Fibroblast of villous mesenchyme (primary cell): ENCODE data around the gene PSME2. TPM values are rescaled to one million over a fixed set of nuclear protein-coding genes. Genes with fewer than 3 reads are reported as not detected.
A peak's percentile ranks its signal among the peaks of the same experiment; 100 is the strongest.

Source experiments
- DNase-seq: peaks from one replicate; pipeline ENCODE4 v3.0.0-alpha.2; 2010; ENCODE audit warnings: low read depth
- H3K4me3 ChIP-seq: 2 replicates; pipeline ENCODE4 v1.5.1; 2011; ENCODE audit warnings: low read depth, mild to moderate bottlenecking, low read length
- total RNA-seq: library from RNA; depleted of rRNA; stranded (reverse); fragments of >200 nt; gene quantifications from 2 replicates; pipeline ENCODE4 v1.2.3, GENCODE V29; 2012
- TF ChIP-seq, protein P1 (sequence below): IDR thresholded peaks from 2 replicates; pipeline ENCODE4 v1.5.1; 2012; ENCODE audit warnings: low read depth, mild to moderate bottlenecking, low read length; ENCODE audit not compliant: insufficient read depth

Gene PSME2
- total RNA-seq, 1 donor: 151 TPM

DNA sequence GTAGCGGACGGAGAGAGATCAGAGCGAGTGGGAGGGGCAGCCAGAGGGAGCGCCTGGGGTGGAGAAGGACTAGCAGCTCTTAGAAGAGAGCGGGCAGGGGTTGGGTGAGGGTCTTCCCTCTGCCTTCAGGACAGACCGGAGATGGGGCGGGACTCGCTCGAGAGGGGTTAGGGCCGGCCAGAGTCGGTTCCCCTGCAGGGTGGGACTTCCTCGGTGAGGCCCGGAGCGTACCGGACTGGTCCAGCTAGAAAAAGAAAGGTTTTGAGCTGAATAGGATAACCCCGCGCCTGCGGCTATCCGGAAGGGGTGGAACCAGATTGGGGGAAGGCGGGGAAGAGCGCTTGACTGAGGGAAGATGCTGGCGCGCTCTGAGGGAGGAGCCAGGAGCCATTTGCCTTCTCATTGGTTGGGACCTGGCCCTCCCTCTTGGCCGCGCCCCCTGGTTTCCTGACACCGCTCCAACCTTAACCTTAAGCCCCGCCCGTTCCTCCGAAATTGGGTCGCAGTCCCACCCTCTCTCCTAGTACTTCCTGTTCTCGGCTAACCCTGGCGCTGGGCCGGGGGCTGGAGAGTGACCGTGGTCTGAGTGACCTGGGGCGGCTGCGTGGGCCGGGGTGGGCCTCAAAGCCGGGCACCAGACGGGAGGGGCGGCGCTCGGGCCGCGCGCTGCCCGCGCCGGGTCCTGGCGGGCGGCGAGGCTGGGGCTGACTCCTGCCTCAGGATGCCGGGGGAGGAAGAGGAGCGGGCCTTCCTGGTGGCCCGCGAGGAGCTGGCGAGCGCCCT is 759 bp upstream of the PSME2 start, which contains the start of gene RNF31:
Gene RNF31, plus strand, starts transcription at position 521 of the 783 bp plus-strand sequence. Its CDS starts 201 bp downstream, at position 722.
- DNase-seq: peak; percentile 98
- H3K4me3 ChIP-seq: peak within 1 kb of the TSS; percentile 87
- TF ChIP-seq, protein P1, sequence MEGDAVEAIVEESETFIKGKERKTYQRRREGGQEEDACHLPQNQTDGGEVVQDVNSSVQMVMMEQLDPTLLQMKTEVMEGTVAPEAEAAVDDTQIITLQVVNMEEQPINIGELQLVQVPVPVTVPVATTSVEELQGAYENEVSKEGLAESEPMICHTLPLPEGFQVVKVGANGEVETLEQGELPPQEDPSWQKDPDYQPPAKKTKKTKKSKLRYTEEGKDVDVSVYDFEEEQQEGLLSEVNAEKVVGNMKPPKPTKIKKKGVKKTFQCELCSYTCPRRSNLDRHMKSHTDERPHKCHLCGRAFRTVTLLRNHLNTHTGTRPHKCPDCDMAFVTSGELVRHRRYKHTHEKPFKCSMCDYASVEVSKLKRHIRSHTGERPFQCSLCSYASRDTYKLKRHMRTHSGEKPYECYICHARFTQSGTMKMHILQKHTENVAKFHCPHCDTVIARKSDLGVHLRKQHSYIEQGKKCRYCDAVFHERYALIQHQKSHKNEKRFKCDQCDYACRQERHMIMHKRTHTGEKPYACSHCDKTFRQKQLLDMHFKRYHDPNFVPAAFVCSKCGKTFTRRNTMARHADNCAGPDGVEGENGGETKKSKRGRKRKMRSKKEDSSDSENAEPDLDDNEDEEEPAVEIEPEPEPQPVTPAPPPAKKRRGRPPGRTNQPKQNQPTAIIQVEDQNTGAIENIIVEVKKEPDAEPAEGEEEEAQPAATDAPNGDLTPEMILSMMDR: no peak

DNA sequence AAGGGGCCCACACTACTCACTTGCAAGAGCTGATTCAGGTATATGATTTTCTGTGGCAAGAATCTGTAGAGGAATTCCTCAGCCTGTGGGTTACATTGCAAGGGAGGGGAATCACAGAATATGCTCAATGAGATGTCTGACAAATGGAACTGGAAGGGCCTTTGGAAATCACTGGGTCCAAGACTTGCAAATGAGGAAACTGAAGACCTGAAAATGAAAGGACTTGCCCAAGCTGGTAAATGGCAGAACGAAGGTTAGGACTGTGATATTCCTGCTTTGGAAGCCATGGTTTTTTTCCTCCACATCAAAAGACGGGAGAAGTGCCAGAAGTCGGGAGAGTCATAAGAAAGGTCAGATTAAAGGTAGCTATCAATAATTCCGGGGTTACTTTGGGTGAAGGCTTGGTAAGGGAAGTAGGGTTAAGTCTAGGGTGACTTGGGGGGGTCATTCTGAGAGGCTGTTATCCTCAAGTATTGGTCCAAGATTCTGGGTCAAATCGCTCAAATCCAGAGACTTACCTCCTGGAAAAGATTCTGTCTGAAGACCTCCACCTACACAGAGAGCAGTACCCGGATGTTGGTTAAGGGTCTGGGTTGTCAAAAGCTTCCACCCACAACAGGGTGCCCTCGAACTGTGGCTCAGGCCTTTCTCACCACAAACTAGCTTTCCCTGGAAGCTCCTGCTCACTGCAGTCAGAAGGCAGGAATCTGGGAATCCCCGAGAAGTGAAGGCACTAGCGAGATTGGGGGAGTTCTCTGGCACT is 539 bp downstream of the PSME2 start:
- peak; percentile 12 for DNase-seq
- TF ChIP-seq, protein P1: no peak
- H3K4me3 ChIP-seq: peak overlapping the region; percentile 87

DNA sequence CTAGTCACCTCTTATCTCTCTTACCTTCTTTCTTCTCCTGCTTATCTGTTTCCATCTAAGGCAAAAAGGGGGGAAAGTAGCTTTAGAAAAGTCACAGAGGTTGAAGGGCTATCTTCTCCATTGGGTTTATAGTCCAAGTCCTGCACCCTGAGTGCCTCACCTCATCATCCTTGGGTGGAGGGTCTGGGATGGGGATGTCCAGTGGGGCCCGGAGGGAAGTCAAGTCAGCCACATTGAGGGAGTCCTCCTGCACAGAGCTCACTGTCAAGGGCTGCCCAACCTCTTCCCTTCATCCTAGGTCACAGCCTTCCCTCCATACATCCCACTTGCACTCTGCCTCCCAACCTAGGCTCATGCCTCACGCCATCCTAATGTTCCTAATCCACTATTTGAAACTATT is 1.2 kb downstream of the PSME2 start:
- H3K4me3 ChIP-seq: peak overlapping the region; percentile 87
- DNase-seq: no peak
- TF ChIP-seq, protein P1: no peak

DNA sequence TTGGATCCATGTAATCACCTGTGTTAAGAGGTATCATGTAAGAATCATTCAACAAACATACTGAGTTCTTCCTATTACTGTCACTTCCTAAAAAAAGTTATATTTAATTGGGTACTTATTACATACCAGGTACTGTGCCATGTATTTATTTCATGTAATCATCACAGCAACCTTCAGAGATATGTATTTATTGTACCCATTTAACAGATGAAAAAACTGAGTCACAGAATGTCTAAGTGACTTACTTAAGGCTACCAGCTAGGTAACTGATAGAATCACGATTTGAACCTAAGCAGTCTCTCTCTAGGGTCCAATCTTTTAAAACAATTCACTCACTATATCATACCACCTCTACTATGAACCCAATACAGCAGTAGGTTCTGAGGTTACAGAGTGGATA is 2.0 kb downstream of the PSME2 start:
- H3K4me3 ChIP-seq: no peak overlapping the region
- TF ChIP-seq, protein P1: no peak
- DNase-seq: no peak

DNA sequence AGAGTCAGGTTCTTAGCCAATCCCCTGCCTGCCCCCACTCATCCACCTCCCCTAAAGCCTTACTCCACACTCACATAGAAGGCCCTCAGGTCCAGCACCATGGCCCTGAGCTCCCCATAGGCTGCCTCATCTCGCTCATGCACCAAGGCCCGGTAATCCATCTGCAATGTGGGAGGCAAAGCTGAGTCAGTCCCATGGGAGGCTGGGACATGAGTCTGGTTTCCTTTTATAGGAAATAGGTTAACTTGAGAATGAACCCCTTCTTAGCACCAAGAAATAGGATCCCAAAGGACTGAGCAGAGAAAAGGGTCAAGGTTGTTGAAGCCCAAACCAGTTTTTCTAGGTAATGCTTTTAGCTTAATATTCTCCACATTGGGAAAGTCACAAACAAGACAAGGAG is 2.9 kb downstream of the PSME2 start:
- DNase-seq: peak; percentile 16
- TF ChIP-seq, protein P1: no peak
- no peak overlapping the region for H3K4me3 ChIP-seq

DNA sequence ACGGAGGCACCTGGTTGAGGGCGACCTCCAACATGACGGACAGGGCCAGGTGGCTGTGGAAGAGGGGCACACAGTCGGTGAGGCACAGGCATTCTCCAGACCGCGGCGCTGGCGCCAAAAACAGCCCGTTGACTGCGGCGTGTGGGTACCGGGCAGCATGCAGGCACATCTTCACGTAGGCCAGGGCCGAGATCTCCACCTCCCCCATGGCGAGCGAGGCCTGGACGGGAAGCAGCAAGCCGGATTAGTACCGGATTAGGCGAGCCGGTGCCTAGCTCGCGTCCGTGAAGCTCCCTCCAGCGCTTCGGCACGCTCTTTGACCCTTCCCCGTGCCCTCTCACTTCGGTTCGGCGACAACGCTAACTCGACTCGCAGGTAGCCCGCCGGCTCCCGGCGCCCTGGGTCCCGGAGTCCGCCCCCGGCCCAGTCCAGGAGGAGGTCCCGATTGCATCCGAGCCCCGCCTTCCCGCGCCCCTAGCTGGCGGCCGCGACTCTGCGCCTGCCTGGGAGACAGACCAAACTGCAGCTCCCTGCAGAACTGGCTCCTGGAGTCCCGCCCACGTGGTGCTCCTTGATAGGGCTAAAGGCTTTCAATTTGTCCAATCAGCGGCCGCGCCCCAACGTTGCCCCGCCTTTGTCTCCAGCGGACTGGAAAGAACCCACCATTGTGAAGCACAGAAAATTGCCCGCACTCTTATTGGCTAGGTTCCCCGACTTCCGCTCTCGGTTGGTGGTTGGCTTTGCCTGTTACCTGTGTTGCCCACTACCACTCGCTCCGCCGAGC is 5.1 kb downstream of the PSME2 start, which contains the start of gene EMC9:
Gene EMC9, minus strand, starts transcription at position 495 of the 784 bp plus-strand sequence. Its CDS starts 287 bp downstream, at position 208.
- H3K4me3 ChIP-seq: peak within 1 kb of the TSS; percentile 94
- TF ChIP-seq, protein P1: peak; percentile 37
- DNase-seq: peak; percentile 100
